Activated T-cell treated with anti-CD3 and anti-CD28 coated beads, Interleukin-2, amount 50 U/mL, for 72 hours (primary cell): ENCODE measurements around the gene IRF2. TPM values are rescaled to one million over a fixed set of nuclear protein-coding genes. Genes with fewer than 3 reads are reported as not detected.
A peak's percentile ranks its signal among the peaks of the same experiment; 100 is the strongest.

Source experiments
- ATAC-seq, 2 donors: fragments of 150-1000 bp; cut with Tn5 transposase; replicated peaks in 1 of 2; 2 replicates each; pipeline ENCODE4 v1.10.0; 2021; ENCODE audit warnings: moderate library complexity in 2 of 2, mild to moderate bottlenecking in 1 of 2
- DNase-seq, 2 donors: peaks; one replicate each; pipeline ENCODE4 v3.0.0; 2021 to 2022; ENCODE audit warnings: mixed read lengths in 1 of 2
- H3K27ac Mint-ChIP-seq: one replicate; pipeline ENCODE4 v1.8.0; 2022; ENCODE audit warnings: mild to moderate bottlenecking, moderate library complexity, mixed read lengths
- H3K27me3 Mint-ChIP-seq: one replicate; pipeline ENCODE4 v1.8.0; 2022; ENCODE audit warnings: low read depth, mixed read lengths
- H3K36me3 Mint-ChIP-seq, 2 donors: one replicate each; pipeline ENCODE4 v1.8.0; 2022; ENCODE audit warnings: mixed read lengths in 2 of 2, mild to moderate bottlenecking in 1 of 2; ENCODE audit not compliant: insufficient read depth in 2 of 2
- H3K4me1 Mint-ChIP-seq: one replicate; pipeline ENCODE4 v1.8.0; 2022; ENCODE audit warnings: low read depth, mixed read lengths
- H3K4me3 Mint-ChIP-seq, 2 donors: one replicate each; pipeline ENCODE4 v1.8.0; 2022; ENCODE audit warnings: mild to moderate bottlenecking in 2 of 2, mixed read lengths in 2 of 2, moderate library complexity in 2 of 2
- H3K9me3 Mint-ChIP-seq, 2 donors: one replicate each; pipeline ENCODE4 v1.8.0; 2022; ENCODE audit warnings: mixed read lengths in 2 of 2
- total RNA-seq, 2 donors: library from RNA; stranded (reverse); gene quantifications; one replicate each; pipeline ENCODE4 v1.2.3, GENCODE V29; 2022

The IRF2 gene
- total RNA-seq, 2 donors from 2014 or later, result 70.3 TPM

GRCh38 chr4:184430163-184430562 lies 44.2 kb downstream of the IRF2 start:
- no peaks in the 10 kb centered on the region for H3K27me3 Mint-ChIP-seq
- H3K27ac Mint-ChIP-seq, result no peak overlapping the region
- H3K9me3 Mint-ChIP-seq, result no peaks in the 10 kb centered on the region
- DNase-seq (no peak), ATAC-seq (no peak)
- H3K36me3 Mint-ChIP-seq, result peaks cover 12 to 15% of the 10 kb centered on the region in 2 donors
- no peak overlapping the region for H3K4me3 Mint-ChIP-seq
- peaks cover 48% of the 10 kb centered on the region for H3K4me1 Mint-ChIP-seq

- ATAC-seq (no peak), DNase-seq (no peak)
- H3K27ac Mint-ChIP-seq, result no peak overlapping the region
- H3K4me3 Mint-ChIP-seq, result no peak overlapping the region
- H3K4me1 Mint-ChIP-seq, result peaks cover 54% of the 10 kb centered on the region
- peaks cover 14 to 20% of the 10 kb centered on the region in 2 donors for H3K36me3 Mint-ChIP-seq
- no peaks in the 10 kb centered on the region for H3K27me3 Mint-ChIP-seq
- no peaks in the 10 kb centered on the region for H3K9me3 Mint-ChIP-seq
These were observed 45.6 kb downstream of the IRF2 start for GRCh38 chr4:184428787-184429186.

GRCh38 chr4:184427687-184428086 lies 46.7 kb downstream of the IRF2 start:
- Mint-ChIP-seq H3K4me3 (no peak overlapping the region), H3K9me3 (no peaks in the 10 kb centered on the region), H3K4me1 (peaks cover 56% of the 10 kb centered on the region), H3K36me3 (peaks cover 19 to 28% of the 10 kb centered on the region in 2 donors), H3K27me3 (no peaks in the 10 kb centered on the region), H3K27ac (peak overlapping the region; percentile 96)
- no peak for ATAC-seq
- no peak for DNase-seq

GRCh38 chr4:184427093-184427492 lies 47.3 kb downstream of the IRF2 start:
- H3K27ac Mint-ChIP-seq, result peak overlapping the region; percentile 79
- ATAC-seq, result no peak
- no peak for DNase-seq
- H3K36me3 Mint-ChIP-seq, result peaks cover 22 to 34% of the 10 kb centered on the region in 2 donors
- no peaks in the 10 kb centered on the region for H3K27me3 Mint-ChIP-seq
- H3K4me1 Mint-ChIP-seq, result peaks cover 58% of the 10 kb centered on the region
- H3K4me3 Mint-ChIP-seq, result no peak overlapping the region
- H3K9me3 Mint-ChIP-seq, result peaks cover 2% of the 10 kb centered on the region in 2 donors

- peaks cover 27 to 43% of the 10 kb centered on the region in 2 donors for H3K36me3 Mint-ChIP-seq
- H3K27me3 Mint-ChIP-seq, result no peaks in the 10 kb centered on the region
- H3K27ac Mint-ChIP-seq, result peak overlapping the region; percentile 51
- H3K4me1 Mint-ChIP-seq, result peaks cover 71% of the 10 kb centered on the region
- no peak for DNase-seq
- ATAC-seq, result no peak
- H3K9me3 Mint-ChIP-seq, result peaks cover 2% of the 10 kb centered on the region in 2 donors
- H3K4me3 Mint-ChIP-seq, result no peak overlapping the region
These were observed 49.2 kb downstream of the IRF2 start for GRCh38 chr4:184424993-184425758.

GRCh38 chr4:184424279-184424678 lies 50.1 kb downstream of the IRF2 start:
- peak overlapping the region; percentile 12 for H3K27ac Mint-ChIP-seq
- H3K27me3 Mint-ChIP-seq, result no peaks in the 10 kb centered on the region
- H3K9me3 Mint-ChIP-seq, result peaks cover 2% of the 10 kb centered on the region in 2 donors
- peaks cover 76% of the 10 kb centered on the region for H3K4me1 Mint-ChIP-seq
- no peak for ATAC-seq
- no peak overlapping the region for H3K4me3 Mint-ChIP-seq
- peaks cover 24 to 44% of the 10 kb centered on the region in 2 donors for H3K36me3 Mint-ChIP-seq
- no peak for DNase-seq

- Mint-ChIP-seq H3K4me1 (peaks cover 86% of the 10 kb centered on the region), H3K27ac (no peak overlapping the region), H3K4me3 (no peak overlapping the region), H3K9me3 (peaks cover 2% of the 10 kb centered on the region in 2 donors), H3K27me3 (no peaks in the 10 kb centered on the region), H3K36me3 (peaks cover 26 to 50% of the 10 kb centered on the region in 2 donors)
- DNase-seq (no peak), ATAC-seq (no peak)
These were observed 51.2 kb downstream of the IRF2 start for GRCh38 chr4:184423003-184423686.

- Mint-ChIP-seq H3K36me3 (peaks cover 26 to 48% of the 10 kb centered on the region in 2 donors), H3K4me3 (peak overlapping the region in 1 of 2 donors; percentile 82), H3K4me1 (peaks cover 86% of the 10 kb centered on the region), H3K27ac (peak overlapping the region; percentile 82), H3K9me3 (peaks cover 2% of the 10 kb centered on the region in 2 donors), H3K27me3 (no peaks in the 10 kb centered on the region)
- ATAC-seq (no peak), DNase-seq (no peak)
These were observed 52.0 kb downstream of the IRF2 start for GRCh38 chr4:184422378-184422777.

- peak overlapping the region; percentile 78 to 82 for H3K4me3 Mint-ChIP-seq
- peak; percentile 5 to 6 for ATAC-seq
These were observed 52.7 kb downstream of the IRF2 start for GRCh38 chr4:184421533-184422155.

GRCh38 chr4:184420881-184421416 lies 53.4 kb downstream of the IRF2 start:
- Mint-ChIP-seq H3K27me3 (no peaks in the 10 kb centered on the region), H3K36me3 (peaks cover 18 to 37% of the 10 kb centered on the region in 2 donors), H3K9me3 (peaks cover 2% of the 10 kb centered on the region in 2 donors), H3K4me3 (peak overlapping the region; percentile 78 to 82), H3K27ac (peak overlapping the region; percentile 82), H3K4me1 (peaks cover 85% of the 10 kb centered on the region)
- ATAC-seq (peak; percentile 15 to 26), DNase-seq (peak in 1 of 2 donors; percentile 20)

More at GRCh38 chr4:184421533-184422155, 52.7 kb downstream of the IRF2 start:
- Mint-ChIP-seq H3K27ac (peak overlapping the region; percentile 82), H3K36me3 (peaks cover 21 to 42% of the 10 kb centered on the region in 2 donors), H3K27me3 (no peaks in the 10 kb centered on the region), H3K4me1 (peaks cover 85% of the 10 kb centered on the region), H3K9me3 (peaks cover 2% of the 10 kb centered on the region in 2 donors)
- DNase-seq, result peak in 1 of 2 donors; percentile 17

GRCh38 chr4:184420402-184420801 lies 53.9 kb downstream of the IRF2 start:
- Mint-ChIP-seq H3K4me3 (peak overlapping the region; percentile 78 to 82), H3K36me3 (peaks cover 16 to 37% of the 10 kb centered on the region in 2 donors), H3K27ac (peak overlapping the region; percentile 82), H3K4me1 (peaks cover 90% of the 10 kb centered on the region), H3K9me3 (peaks cover 2% of the 10 kb centered on the region in 2 donors), H3K27me3 (no peaks in the 10 kb centered on the region)
- ATAC-seq, result peak; percentile 64 to 68
- DNase-seq, result peak; percentile 31 to 48

- H3K9me3 Mint-ChIP-seq, result peaks cover 2% of the 10 kb centered on the region in 2 donors
- peak overlapping the region; percentile 78 to 82 for H3K4me3 Mint-ChIP-seq
- ATAC-seq, result no peak
- H3K36me3 Mint-ChIP-seq, result peaks cover 14 to 35% of the 10 kb centered on the region in 2 donors
- DNase-seq, result no peak
- H3K27ac Mint-ChIP-seq, result peak overlapping the region; percentile 82
- no peaks in the 10 kb centered on the region for H3K27me3 Mint-ChIP-seq
- peaks cover 94% of the 10 kb centered on the region for H3K4me1 Mint-ChIP-seq
These were observed 54.4 kb downstream of the IRF2 start for GRCh38 chr4:184419976-184420375.
